ENCODE results near the gene ADGRF5.
"Not testable (repeated sequence)": the region's sequence is repeated elsewhere in the genome, so short reads cannot be mapped to it uniquely, and the experiment has no call there.

The ADGRF5 gene

DNA sequence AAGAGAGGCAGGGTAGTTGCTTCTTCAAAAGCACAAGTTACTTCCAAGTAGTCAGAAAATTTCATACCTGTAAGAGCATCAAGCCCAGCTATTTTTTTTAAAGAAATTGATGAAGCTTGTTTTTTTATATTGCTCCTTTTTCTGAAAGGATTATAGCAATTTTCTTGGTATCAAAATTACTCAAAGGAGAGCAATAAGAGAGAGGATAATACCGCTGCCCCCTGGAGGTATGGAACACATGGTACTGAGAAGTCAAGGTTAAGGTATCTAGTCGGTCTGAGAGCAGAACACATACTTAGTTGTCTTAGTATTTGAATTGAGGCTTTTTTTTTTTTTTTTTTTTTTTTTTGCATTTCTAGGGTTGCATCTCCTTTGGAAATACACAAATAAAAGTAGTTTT, 59.4 kb downstream of the ADGRF5 start:
- no peak overlapping the region for H3K18ac ChIP-seq (ENCODE audit: low read length)
- H2AK5ac ChIP-seq (ENCODE audit: low read length): no peak overlapping the region
- no peak overlapping the region for H2BK15ac ChIP-seq (replicated peaks; ENCODE audit: low read depth)
- no peak overlapping the region for H2BK5ac ChIP-seq (ENCODE audit: low read length)
- H3K36me3 ChIP-seq (ENCODE audit: control insufficient read depth, insufficient read depth, low read length): no peaks in the 10 kb centered on the region
- no peak overlapping the region for H3K23ac ChIP-seq (ENCODE audit: low read length)
- H3K27ac ChIP-seq (ENCODE audit: low read depth, low read length): no peak overlapping the region
- H2BK120ac ChIP-seq (ENCODE audit: low read depth, low read length): no peak overlapping the region
- no peak overlapping the region for H4K5ac ChIP-seq (ENCODE audit: low read length)
- no peak overlapping the region for H3K9ac ChIP-seq (ENCODE audit: low read length)
- WGBS (ENCODE audit: extremely low coverage, insufficient coverage, low lambda C conversion rate): no CpG with 5 or more reads among the region's 2 CpGs
- no peak overlapping the region for H3K56ac ChIP-seq (ENCODE audit: low read length)
- no peak overlapping the region for H3K4me2 ChIP-seq (ENCODE audit: low read length)
- no peaks in the 10 kb centered on the region for H3K27me3 ChIP-seq (ENCODE audit: insufficient read depth, low read length, poor library complexity)
- no peak overlapping the region for H4K8ac ChIP-seq (ENCODE audit: low read depth, low read length)
- H3K79me1 ChIP-seq (ENCODE audit: low read length): no peaks in the 10 kb centered on the region
- H3K4me1 ChIP-seq (ENCODE audit: control insufficient read depth, low read depth, low read length): no peaks in the 10 kb centered on the region
- no peak for DNase-seq
- H3K4ac ChIP-seq (ENCODE audit: low read depth, low read length): no peak overlapping the region
- H3K79me2 ChIP-seq (ENCODE audit: control insufficient read depth, insufficient read depth, low read length): no peaks in the 10 kb centered on the region
- H3K4me3 ChIP-seq (ENCODE audit: low read length): no peak overlapping the region

DNA sequence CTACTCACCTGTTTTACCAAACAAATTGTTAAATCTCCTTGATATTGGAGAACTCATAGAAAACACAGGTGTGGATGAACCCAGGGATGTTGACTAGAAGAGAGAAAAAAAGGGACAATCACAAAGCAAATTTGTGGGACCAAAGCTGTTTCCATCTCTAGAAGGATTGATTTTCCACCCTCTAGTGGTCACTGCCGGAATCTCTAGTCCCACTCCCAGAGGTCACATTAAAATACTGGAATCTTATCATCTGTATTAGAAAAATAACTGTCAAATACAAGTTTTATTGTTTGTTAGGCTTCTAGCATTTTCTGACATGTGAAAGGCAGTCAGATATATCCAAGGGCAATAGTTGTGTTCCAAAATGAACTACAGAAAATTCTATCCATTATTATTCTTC, 65.8 kb downstream of the ADGRF5 start:
- not testable (repeated sequence) for H3K9ac ChIP-seq (ENCODE audit: low read length); H2AK5ac ChIP-seq (ENCODE audit: low read length); H3K79me2 ChIP-seq (ENCODE audit: control insufficient read depth, insufficient read depth, low read length); H3K36me3 ChIP-seq (ENCODE audit: control insufficient read depth, insufficient read depth, low read length); H4K5ac ChIP-seq (ENCODE audit: low read length); H3K56ac ChIP-seq (ENCODE audit: low read length); H2BK5ac ChIP-seq (ENCODE audit: low read length); H3K4ac ChIP-seq (ENCODE audit: low read depth, low read length); H3K18ac ChIP-seq (ENCODE audit: low read length); H3K4me1 ChIP-seq (ENCODE audit: control insufficient read depth, low read depth, low read length); H3K27ac ChIP-seq (ENCODE audit: low read depth, low read length); H2BK120ac ChIP-seq (ENCODE audit: low read depth, low read length); H3K4me2 ChIP-seq (ENCODE audit: low read length); H2BK15ac ChIP-seq (replicated peaks; ENCODE audit: low read depth); H3K79me1 ChIP-seq (ENCODE audit: low read length); H4K8ac ChIP-seq (ENCODE audit: low read depth, low read length); DNase-seq; H3K23ac ChIP-seq (ENCODE audit: low read length); H3K27me3 ChIP-seq (ENCODE audit: insufficient read depth, low read length, poor library complexity); H3K4me3 ChIP-seq (ENCODE audit: low read length)
- WGBS (ENCODE audit: extremely low coverage, insufficient coverage, low lambda C conversion rate): no CpG with 5 or more reads among the region's 1 CpG

DNA sequence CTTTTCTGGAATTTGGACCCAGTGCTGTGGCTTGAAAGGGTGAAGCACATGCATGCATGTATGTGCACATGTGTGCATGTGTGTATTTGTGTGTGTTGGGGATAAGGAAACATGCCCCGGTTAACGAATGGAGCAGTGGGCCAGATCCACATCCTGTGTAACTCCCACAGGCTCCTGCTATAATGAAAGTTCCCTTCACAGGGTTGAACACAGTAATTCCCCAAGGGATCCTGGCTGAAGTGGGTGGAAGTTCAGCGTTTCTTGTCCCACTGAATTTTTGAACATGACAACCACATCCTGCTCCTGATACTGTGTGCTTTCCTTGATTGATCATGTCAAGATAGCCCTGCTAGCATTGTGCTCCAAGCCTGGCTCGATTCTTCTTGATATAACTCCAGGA, 70.2 kb downstream of the ADGRF5 start:
- not testable (repeated sequence) for H3K56ac ChIP-seq (ENCODE audit: low read length); H3K4ac ChIP-seq (ENCODE audit: low read depth, low read length); H3K4me1 ChIP-seq (ENCODE audit: control insufficient read depth, low read depth, low read length); H3K9ac ChIP-seq (ENCODE audit: low read length); DNase-seq; H3K27ac ChIP-seq (ENCODE audit: low read depth, low read length); H4K5ac ChIP-seq (ENCODE audit: low read length); H3K4me2 ChIP-seq (ENCODE audit: low read length); H2BK5ac ChIP-seq (ENCODE audit: low read length); H3K18ac ChIP-seq (ENCODE audit: low read length); H3K27me3 ChIP-seq (ENCODE audit: insufficient read depth, low read length, poor library complexity); H3K79me2 ChIP-seq (ENCODE audit: control insufficient read depth, insufficient read depth, low read length); H3K4me3 ChIP-seq (ENCODE audit: low read length); H3K36me3 ChIP-seq (ENCODE audit: control insufficient read depth, insufficient read depth, low read length); H4K8ac ChIP-seq (ENCODE audit: low read depth, low read length); H2AK5ac ChIP-seq (ENCODE audit: low read length); H3K23ac ChIP-seq (ENCODE audit: low read length); H2BK15ac ChIP-seq (replicated peaks; ENCODE audit: low read depth); H3K79me1 ChIP-seq (ENCODE audit: low read length); H2BK120ac ChIP-seq (ENCODE audit: low read depth, low read length)
- WGBS (ENCODE audit: extremely low coverage, insufficient coverage, low lambda C conversion rate): no CpG with 5 or more reads among the region's 4 CpGs

DNA sequence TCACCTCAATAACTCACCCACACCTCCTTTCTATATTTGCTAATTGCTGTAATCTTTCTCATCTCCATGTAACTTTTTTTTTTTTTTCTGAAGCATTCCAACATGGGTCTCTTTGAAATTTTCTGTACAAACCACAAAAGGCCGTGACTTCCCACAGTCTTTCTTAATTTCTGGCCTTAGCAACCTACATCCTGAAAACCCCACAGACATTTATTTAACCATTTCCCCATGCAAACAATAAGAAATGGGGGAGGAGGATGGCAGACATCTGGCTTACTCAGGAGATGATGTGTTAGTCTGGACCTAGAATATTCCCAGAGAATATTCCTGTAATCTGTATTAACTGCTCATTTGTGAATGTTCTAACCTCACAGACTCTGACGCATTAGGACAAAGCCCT, 70.9 kb downstream of the ADGRF5 start:
- Histone ChIP-seq H3K27me3 (ENCODE audit: insufficient read depth, low read length, poor library complexity) (no peaks in the 10 kb centered on the region), H2BK15ac (replicated peaks; ENCODE audit: low read depth) (no peak overlapping the region), H2AK5ac (ENCODE audit: low read length) (no peak overlapping the region), H3K79me1 (ENCODE audit: low read length) (no peaks in the 10 kb centered on the region), H3K56ac (ENCODE audit: low read length) (no peak overlapping the region), H3K18ac (ENCODE audit: low read length) (no peak overlapping the region), H3K9ac (ENCODE audit: low read length) (no peak overlapping the region), H3K4ac (ENCODE audit: low read depth, low read length) (no peak overlapping the region), H3K4me1 (ENCODE audit: control insufficient read depth, low read depth, low read length) (no peaks in the 10 kb centered on the region), H3K27ac (ENCODE audit: low read depth, low read length) (no peak overlapping the region), H3K4me3 (ENCODE audit: low read length) (no peak overlapping the region), H3K4me2 (ENCODE audit: low read length) (no peak overlapping the region), H3K36me3 (ENCODE audit: control insufficient read depth, insufficient read depth, low read length) (no peaks in the 10 kb centered on the region), H2BK120ac (ENCODE audit: low read depth, low read length) (no peak overlapping the region), H4K5ac (ENCODE audit: low read length) (no peak overlapping the region), H2BK5ac (ENCODE audit: low read length) (no peak overlapping the region), H3K23ac (ENCODE audit: low read length) (no peak overlapping the region), H4K8ac (ENCODE audit: low read depth, low read length) (no peak overlapping the region), H3K79me2 (ENCODE audit: control insufficient read depth, insufficient read depth, low read length) (no peaks in the 10 kb centered on the region)
- no CpG with 5 or more reads among the region's 2 CpGs for WGBS (ENCODE audit: extremely low coverage, insufficient coverage, low lambda C conversion rate)
- no peak for DNase-seq

DNA sequence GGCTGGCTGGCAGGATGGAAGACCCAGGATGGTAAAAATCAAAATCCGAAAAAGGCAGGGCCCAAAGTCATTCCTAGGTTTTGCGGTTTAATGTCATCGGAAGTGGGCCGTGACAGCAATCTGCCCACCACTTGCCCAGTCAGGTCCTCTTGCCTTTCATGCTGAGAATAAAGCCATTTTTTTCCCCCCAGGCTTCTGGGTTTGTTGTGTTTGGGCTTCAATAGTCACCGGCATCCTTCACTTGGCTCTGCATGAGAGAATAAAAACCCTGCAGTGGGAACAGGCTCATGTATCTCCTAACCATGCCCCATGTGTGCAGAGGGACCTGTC, 72.4 kb downstream of the ADGRF5 start:
- Histone ChIP-seq H3K4me3 (ENCODE audit: low read length) (no peak overlapping the region), H3K79me1 (ENCODE audit: low read length) (no peaks in the 10 kb centered on the region), H3K23ac (ENCODE audit: low read length) (no peak overlapping the region), H4K8ac (ENCODE audit: low read depth, low read length) (no peak overlapping the region), H3K27me3 (ENCODE audit: insufficient read depth, low read length, poor library complexity) (no peaks in the 10 kb centered on the region), H3K18ac (ENCODE audit: low read length) (no peak overlapping the region), H3K4me2 (ENCODE audit: low read length) (no peak overlapping the region), H3K36me3 (ENCODE audit: control insufficient read depth, insufficient read depth, low read length) (no peaks in the 10 kb centered on the region), H3K27ac (ENCODE audit: low read depth, low read length) (no peak overlapping the region), H2AK5ac (ENCODE audit: low read length) (no peak overlapping the region), H4K5ac (ENCODE audit: low read length) (no peak overlapping the region), H3K4me1 (ENCODE audit: control insufficient read depth, low read depth, low read length) (no peaks in the 10 kb centered on the region), H2BK120ac (ENCODE audit: low read depth, low read length) (peak overlapping the region; percentile 48), H3K56ac (ENCODE audit: low read length) (no peak overlapping the region), H3K79me2 (ENCODE audit: control insufficient read depth, insufficient read depth, low read length) (no peaks in the 10 kb centered on the region), H3K4ac (ENCODE audit: low read depth, low read length) (no peak overlapping the region), H2BK15ac (replicated peaks; ENCODE audit: low read depth) (no peak overlapping the region), H3K9ac (ENCODE audit: low read length) (no peak overlapping the region), H2BK5ac (ENCODE audit: low read length) (no peak overlapping the region)
- no CpG with 5 or more reads among the region's 5 CpGs for WGBS (ENCODE audit: extremely low coverage, insufficient coverage, low lambda C conversion rate)
- DNase-seq: no peak

DNA sequence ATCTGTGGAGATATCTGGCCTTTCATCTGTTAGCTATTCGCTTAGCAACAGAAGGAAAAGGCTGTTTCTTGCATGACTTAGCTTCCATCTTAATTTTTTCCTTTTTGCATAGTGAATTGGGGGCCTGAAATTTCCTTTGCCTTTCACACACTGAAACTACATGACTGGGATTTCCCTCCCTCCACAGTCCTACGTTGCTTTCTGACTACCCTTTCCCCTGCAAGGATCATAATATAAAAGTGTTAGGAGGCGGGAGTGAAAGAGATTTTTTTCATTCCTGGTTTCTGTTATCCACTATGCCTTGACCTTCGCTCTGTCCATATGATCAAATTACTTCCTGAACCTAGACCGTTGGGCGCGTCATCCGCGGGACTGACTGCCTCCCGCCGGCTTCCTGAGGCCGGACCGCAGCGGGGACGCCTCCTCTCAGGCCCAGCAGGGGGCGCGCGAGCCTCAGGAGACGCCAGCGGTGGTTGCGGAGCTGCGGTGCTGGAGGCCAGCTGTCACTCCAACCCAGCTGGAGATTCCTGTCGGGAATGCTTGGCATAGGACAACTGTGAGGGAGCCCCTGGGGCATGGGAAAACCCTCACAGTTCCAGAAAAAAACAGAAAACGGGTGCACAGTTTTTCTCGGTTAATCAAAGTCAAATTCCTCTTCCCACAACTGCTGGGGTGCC, 72.9 kb downstream of the ADGRF5 start:
- H3K4me1 ChIP-seq (ENCODE audit: control insufficient read depth, low read depth, low read length): no peaks in the 10 kb centered on the region
- no peak overlapping the region for H2BK5ac ChIP-seq (ENCODE audit: low read length)
- H3K27me3 ChIP-seq (ENCODE audit: insufficient read depth, low read length, poor library complexity): no peaks in the 10 kb centered on the region
- H4K8ac ChIP-seq (ENCODE audit: low read depth, low read length): no peak overlapping the region
- no peaks in the 10 kb centered on the region for H3K36me3 ChIP-seq (ENCODE audit: control insufficient read depth, insufficient read depth, low read length)
- peak overlapping the region; percentile 30 for H3K9ac ChIP-seq (ENCODE audit: low read length)
- no peak overlapping the region for H3K18ac ChIP-seq (ENCODE audit: low read length)
- no peak overlapping the region for H3K4me3 ChIP-seq (ENCODE audit: low read length)
- H4K5ac ChIP-seq (ENCODE audit: low read length): no peak overlapping the region
- H3K56ac ChIP-seq (ENCODE audit: low read length): peak overlapping the region; percentile 74
- H3K23ac ChIP-seq (ENCODE audit: low read length): no peak overlapping the region
- no peak overlapping the region for H2BK120ac ChIP-seq (ENCODE audit: low read depth, low read length)
- no peaks in the 10 kb centered on the region for H3K79me1 ChIP-seq (ENCODE audit: low read length)
- WGBS (ENCODE audit: extremely low coverage, insufficient coverage, low lambda C conversion rate): no CpG with 5 or more reads among the region's 25 CpGs
- no peak overlapping the region for H3K4me2 ChIP-seq (ENCODE audit: low read length)
- no peaks in the 10 kb centered on the region for H3K79me2 ChIP-seq (ENCODE audit: control insufficient read depth, insufficient read depth, low read length)
- no peak overlapping the region for H3K27ac ChIP-seq (ENCODE audit: low read depth, low read length)
- peak; percentile 91 for DNase-seq
- H2BK15ac ChIP-seq (replicated peaks; ENCODE audit: low read depth): no peak overlapping the region
- H2AK5ac ChIP-seq (ENCODE audit: low read length): no peak overlapping the region
- H3K4ac ChIP-seq (ENCODE audit: low read depth, low read length): no peak overlapping the region
